GM19023 (cell line): Measurements from ENCODE around the gene IVD.
A peak's percentile ranks its signal among the peaks of the same experiment; 100 is the strongest.

Experiments used
- ATAC-seq: cut with Tn5 transposase; IDR thresholded peaks from one replicate; pipeline ENCODE4 v1.9.1; 2021; ENCODE audit warnings: mild to moderate bottlenecking, moderate library complexity; ENCODE audit not compliant: unreplicated experiment

Gene IVD

GRCh38 chr15:40412095-40412759 is 6.6 kb downstream of the IVD start:
- no peak for ATAC-seq

- no peak for ATAC-seq
Observed at GRCh38 chr15:40413036-40413435, 7.4 kb downstream of the IVD start.

GRCh38 chr15:40414816-40415215 is 9.2 kb downstream of the IVD start:
- ATAC-seq, result no peak

- ATAC-seq, result no peak
Observed at GRCh38 chr15:40415226-40415625, 9.6 kb downstream of the IVD start.

- no peak for ATAC-seq
Observed at GRCh38 chr15:40416056-40416455, 10.5 kb downstream of the IVD start.

- no peak for ATAC-seq
Observed at GRCh38 chr15:40418126-40418525, 12.5 kb downstream of the IVD start.

- no peak for ATAC-seq
Observed at GRCh38 chr15:40420071-40420713, 14.6 kb downstream of the IVD start.

- ATAC-seq, result no peak
Observed at GRCh38 chr15:40420793-40421192, 15.2 kb downstream of the IVD start.

- ATAC-seq, result peak; percentile 87
Observed at GRCh38 chr15:40421246-40422157, 15.9 kb downstream of the IVD start.

GRCh38 chr15:40424483-40425115 is 19.0 kb downstream of the IVD start:
- no peak for ATAC-seq

GRCh38 chr15:40425681-40426080 is 20.1 kb downstream of the IVD start:
- no peak for ATAC-seq

- no peak for ATAC-seq
Observed at GRCh38 chr15:40427188-40427587, 21.6 kb downstream of the IVD start.

- no peak for ATAC-seq
Observed at GRCh38 chr15:40428185-40428584, 22.6 kb downstream of the IVD start.

- no peak for ATAC-seq
Observed at GRCh38 chr15:40429068-40429710, 23.6 kb downstream of the IVD start.

- no peak for ATAC-seq
Observed at GRCh38 chr15:40430271-40430805, 24.7 kb downstream of the IVD start.

- no peak for ATAC-seq
Observed at GRCh38 chr15:40435023-40435709, 29.6 kb downstream of the IVD start.

- ATAC-seq, result no peak
Observed at GRCh38 chr15:40435710-40436089, 30.1 kb downstream of the IVD start.

- no peak for ATAC-seq
Observed at GRCh38 chr15:40436116-40436891, 30.7 kb downstream of the IVD start.
